ENCODE measurements around the gene GNAQ.

GNAQ gene

DNA sequence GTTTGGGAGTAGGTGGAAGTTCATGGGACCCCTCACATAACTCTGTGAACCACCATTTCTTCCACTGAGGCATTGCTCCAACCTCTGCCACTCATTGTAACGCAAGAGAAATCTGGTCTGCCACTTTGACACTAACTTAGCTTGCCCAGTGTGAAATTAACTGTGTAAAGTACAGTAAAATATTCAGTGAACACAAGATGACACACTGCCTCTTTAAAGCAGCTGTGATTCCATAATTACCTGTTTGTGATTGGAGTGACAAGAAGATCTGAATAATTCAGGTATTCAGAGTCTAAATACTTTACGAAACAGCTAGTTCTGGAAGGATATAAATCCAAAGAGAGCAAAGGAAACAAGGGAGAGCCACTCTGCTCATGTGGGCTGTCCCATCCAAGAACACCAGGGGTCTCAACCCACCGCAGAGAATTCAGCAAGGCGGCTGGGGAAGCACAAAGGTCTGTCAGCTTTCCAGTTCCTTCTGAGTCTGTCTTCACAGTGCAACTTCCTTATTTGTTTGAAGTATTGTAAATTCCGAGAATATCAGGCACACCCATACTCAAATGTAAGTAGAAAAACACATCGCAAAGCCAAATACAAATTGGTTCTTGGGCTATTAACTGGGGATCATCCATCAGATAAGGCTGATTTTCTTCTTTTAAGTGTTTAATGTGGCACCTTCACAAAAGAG is 86.9 kb downstream of the GNAQ start:
- H3K4me3 ChIP-seq (ENCODE audit: low read depth, low read length) = no peak overlapping the region
- DNase-seq (ENCODE audit: low read depth) = peak; percentile 64
- TF ChIP-seq, protein P1, sequence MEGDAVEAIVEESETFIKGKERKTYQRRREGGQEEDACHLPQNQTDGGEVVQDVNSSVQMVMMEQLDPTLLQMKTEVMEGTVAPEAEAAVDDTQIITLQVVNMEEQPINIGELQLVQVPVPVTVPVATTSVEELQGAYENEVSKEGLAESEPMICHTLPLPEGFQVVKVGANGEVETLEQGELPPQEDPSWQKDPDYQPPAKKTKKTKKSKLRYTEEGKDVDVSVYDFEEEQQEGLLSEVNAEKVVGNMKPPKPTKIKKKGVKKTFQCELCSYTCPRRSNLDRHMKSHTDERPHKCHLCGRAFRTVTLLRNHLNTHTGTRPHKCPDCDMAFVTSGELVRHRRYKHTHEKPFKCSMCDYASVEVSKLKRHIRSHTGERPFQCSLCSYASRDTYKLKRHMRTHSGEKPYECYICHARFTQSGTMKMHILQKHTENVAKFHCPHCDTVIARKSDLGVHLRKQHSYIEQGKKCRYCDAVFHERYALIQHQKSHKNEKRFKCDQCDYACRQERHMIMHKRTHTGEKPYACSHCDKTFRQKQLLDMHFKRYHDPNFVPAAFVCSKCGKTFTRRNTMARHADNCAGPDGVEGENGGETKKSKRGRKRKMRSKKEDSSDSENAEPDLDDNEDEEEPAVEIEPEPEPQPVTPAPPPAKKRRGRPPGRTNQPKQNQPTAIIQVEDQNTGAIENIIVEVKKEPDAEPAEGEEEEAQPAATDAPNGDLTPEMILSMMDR (IDR thresholded peaks at IDR 0.05; ENCODE audit: low read depth, low read length) = no peak
- TF ChIP-seq POLR2A (IDR thresholded peaks at IDR 0.05; ENCODE audit: extremely low read depth, insufficient read length) (no peak), MYC (IDR thresholded peaks at IDR 0.05; ENCODE audit: low read depth, low read length) (no peak)
- TF ChIP-seq, protein P2, sequence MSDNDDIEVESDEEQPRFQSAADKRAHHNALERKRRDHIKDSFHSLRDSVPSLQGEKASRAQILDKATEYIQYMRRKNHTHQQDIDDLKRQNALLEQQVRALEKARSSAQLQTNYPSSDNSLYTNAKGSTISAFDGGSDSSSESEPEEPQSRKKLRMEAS (IDR thresholded peaks at IDR 0.05; ENCODE audit: low read depth, low read length) = no peak

GRCh38 chr9:77943057-77943456 is 88.6 kb downstream of the GNAQ start:
- DNase-seq (ENCODE audit: low read depth) = peak; percentile 68
- H3K4me3 ChIP-seq (ENCODE audit: low read depth, low read length) = no peak overlapping the region
- no peak for TF ChIP-seq MYC (IDR thresholded peaks at IDR 0.05; ENCODE audit: low read depth, low read length)
- TF ChIP-seq POLR2A (IDR thresholded peaks at IDR 0.05; ENCODE audit: extremely low read depth, insufficient read length) = no peak
- TF ChIP-seq, protein P2 (IDR thresholded peaks at IDR 0.05; ENCODE audit: low read depth, low read length) = no peak
- TF ChIP-seq, protein P1 (IDR thresholded peaks at IDR 0.05; ENCODE audit: low read depth, low read length) = no peak

DNA sequence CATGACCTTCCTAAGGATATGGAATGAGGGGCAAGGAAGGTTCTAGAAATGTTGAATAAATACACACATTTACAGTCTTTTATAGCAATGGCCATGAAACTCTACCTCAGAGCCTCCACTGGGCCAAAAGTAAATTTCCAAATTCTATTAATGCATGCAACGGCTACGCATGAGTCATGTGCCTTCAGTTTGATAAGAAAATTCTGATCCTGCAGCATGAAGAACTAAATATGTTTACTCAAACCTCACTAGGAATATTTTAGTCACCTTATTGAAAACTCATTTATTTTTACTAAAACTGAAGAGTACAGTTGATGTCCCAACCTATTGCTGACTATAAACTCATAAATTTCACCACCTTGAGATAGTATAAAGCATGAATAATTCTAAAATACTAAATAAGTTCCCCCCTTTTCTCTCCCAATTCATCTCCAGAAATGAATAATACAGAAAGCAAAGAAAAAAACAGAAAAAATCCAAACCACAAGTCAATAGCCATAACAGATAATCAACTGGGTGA is 92.4 kb downstream of the GNAQ start:
- no peak for DNase-seq (ENCODE audit: low read depth)
- TF ChIP-seq MYC (IDR thresholded peaks at IDR 0.05; ENCODE audit: low read depth, low read length) = no peak
- TF ChIP-seq, protein P2 (IDR thresholded peaks at IDR 0.05; ENCODE audit: low read depth, low read length) = no peak
- TF ChIP-seq POLR2A (IDR thresholded peaks at IDR 0.05; ENCODE audit: extremely low read depth, insufficient read length) = no peak
- TF ChIP-seq, protein P1 (IDR thresholded peaks at IDR 0.05; ENCODE audit: low read depth, low read length) = no peak
- no peak overlapping the region for H3K4me3 ChIP-seq (ENCODE audit: low read depth, low read length)

DNA sequence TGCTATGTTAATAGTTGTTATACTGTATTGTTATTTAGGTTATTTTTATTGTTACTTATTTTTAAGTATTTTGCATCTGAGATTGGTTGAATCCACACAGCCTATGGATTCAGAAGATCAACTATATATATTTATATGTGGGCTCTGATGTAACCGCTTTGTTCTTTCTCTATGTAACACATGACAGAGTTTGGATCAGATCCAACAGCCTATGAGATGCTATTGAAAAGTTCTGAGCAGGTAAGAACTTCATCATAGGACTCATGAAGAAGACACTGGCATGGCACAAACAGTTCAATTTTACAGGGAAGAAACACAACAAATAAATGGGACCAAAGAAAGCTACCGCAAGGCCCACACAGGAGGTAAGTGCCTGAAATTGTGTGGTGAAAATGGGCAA is 93.4 kb downstream of the GNAQ start:
- no peak for DNase-seq (ENCODE audit: low read depth)
- TF ChIP-seq POLR2A (IDR thresholded peaks at IDR 0.05; ENCODE audit: extremely low read depth, insufficient read length) (no peak), MYC (IDR thresholded peaks at IDR 0.05; ENCODE audit: low read depth, low read length) (no peak)
- TF ChIP-seq, protein P2 (IDR thresholded peaks at IDR 0.05; ENCODE audit: low read depth, low read length) = no peak
- TF ChIP-seq, protein P1 (IDR thresholded peaks at IDR 0.05; ENCODE audit: low read depth, low read length) = no peak
- no peak overlapping the region for H3K4me3 ChIP-seq (ENCODE audit: low read depth, low read length)

DNA sequence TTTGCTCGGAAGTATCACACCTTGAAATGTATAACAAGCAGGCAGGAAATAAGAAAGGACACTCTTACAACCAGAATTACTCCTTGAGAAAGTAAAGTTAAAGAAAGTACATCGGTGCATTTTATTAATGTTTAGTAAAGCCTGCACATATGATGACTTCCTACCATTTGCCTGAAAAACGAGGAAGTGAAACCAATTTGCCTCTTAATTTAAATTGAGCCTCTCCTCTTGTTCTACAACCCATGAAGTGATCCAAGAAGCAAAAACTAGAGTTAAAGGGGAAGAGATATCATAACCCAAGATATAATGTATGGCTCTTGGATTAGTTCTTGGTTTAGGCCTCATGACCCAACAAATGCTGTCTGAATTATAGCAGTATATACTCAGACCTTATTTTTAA is 95.6 kb downstream of the GNAQ start:
- no peak overlapping the region for H3K4me3 ChIP-seq (ENCODE audit: low read depth, low read length)
- DNase-seq (ENCODE audit: low read depth) = peak; percentile 78
- TF ChIP-seq, protein P2 (IDR thresholded peaks at IDR 0.05; ENCODE audit: low read depth, low read length) = no peak
- TF ChIP-seq MYC (IDR thresholded peaks at IDR 0.05; ENCODE audit: low read depth, low read length) (no peak), POLR2A (IDR thresholded peaks at IDR 0.05; ENCODE audit: extremely low read depth, insufficient read length) (no peak)
- TF ChIP-seq, protein P1 (IDR thresholded peaks at IDR 0.05; ENCODE audit: low read depth, low read length) = no peak
